Activated CD4-positive, alpha-beta T cell treated with anti-CD3 and anti-CD28 coated beads, Interleukin-2, amount 50 U/mL, for 4 hours (primary cell): ENCODE data around the gene OR11H12.
"Not testable (repeated sequence)": the region's sequence is repeated elsewhere in the genome, so short reads cannot be mapped to it uniquely, and the experiment has no call there.

ENCODE experiments used
- DNase-seq, 2 experiments: peaks; one replicate each; pipeline ENCODE4 v3.0.0-alpha.2; 2020

Gene OR11H12, protein sequence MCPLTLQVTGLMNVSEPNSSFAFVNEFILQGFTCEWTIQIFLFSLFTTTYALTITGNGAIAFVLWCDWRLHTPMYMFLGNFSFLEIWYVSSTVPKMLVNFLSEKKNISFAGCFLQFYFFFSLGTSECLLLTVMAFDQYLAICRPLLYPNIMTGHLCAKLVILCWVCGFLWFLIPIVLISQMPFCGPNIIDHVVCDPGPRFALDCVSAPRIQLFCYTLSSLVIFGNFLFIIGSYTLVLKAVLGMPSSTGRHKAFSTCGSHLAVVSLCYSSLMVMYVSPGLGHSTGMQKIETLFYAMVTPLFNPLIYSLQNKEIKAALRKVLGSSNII

GRCh38 chr14:18600817-18601216, at the start of gene OR11H12:
OR11H12 (plus strand) TSS chr14:18601117; CDS start chr14:18601117, 0 bp downstream.
- not testable (repeated sequence) for DNase-seq

- not testable (repeated sequence) for DNase-seq
Measured at GRCh38 chr14:18582908-18583307, 18.0 kb upstream of the OR11H12 start.

DNA sequence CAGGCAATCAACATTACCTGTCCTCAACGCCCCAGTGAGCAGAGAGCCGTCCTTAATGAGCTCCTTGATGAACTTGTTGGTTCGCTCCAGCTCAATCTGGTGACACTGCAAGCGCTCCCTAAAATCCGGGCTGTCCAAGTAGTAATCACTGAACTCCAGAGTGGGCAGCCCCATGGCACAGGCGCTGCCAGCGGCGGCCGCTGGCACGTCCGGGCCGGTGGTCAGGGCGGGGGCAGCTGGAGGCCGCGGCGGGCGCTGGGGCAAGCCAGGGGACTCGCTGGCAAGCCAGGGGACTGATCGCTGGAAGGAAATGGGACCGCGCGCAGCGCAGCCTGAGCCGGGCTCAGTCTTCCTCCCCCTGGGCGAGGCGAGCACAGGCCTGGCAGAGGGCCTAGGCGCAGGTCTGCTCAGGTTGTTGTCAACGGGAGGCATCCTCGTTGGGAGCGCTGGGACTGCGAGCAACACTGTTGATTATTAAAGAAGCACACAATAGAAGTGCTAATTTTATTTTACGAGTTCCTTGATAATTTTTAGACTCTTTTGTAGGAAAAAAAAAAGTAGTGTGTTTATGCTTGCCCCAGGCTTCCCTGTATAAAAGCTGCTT, 25.8 kb downstream of the OR11H12 start:
- not testable (repeated sequence) for DNase-seq

GRCh38 chr14:18636066-18636465, 35.1 kb downstream of the OR11H12 start:
- not testable (repeated sequence) for DNase-seq

- DNase-seq: not testable (repeated sequence)
Measured at GRCh38 chr14:18638032-18638431, 37.1 kb downstream of the OR11H12 start.

DNA sequence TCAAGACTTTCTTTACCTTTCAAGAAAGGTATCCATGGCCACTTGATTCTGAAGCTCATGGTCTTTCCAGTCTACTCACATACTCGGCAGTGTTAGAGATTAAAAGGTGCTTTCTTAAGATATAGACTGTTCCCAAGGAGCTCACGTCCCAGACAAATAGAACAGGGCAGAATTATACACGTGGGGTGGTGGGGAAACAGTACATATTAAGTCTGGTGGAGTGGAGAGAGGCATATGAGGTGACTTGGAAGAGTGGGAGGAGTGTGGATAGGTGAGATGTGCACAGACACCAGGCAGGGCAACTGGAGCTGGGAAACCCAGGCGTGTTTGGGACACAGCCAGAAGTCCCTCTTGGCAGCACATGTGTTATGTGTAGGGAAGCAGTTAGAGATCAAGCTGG, 37.9 kb downstream of the OR11H12 start:
- not testable (repeated sequence) for DNase-seq

DNA sequence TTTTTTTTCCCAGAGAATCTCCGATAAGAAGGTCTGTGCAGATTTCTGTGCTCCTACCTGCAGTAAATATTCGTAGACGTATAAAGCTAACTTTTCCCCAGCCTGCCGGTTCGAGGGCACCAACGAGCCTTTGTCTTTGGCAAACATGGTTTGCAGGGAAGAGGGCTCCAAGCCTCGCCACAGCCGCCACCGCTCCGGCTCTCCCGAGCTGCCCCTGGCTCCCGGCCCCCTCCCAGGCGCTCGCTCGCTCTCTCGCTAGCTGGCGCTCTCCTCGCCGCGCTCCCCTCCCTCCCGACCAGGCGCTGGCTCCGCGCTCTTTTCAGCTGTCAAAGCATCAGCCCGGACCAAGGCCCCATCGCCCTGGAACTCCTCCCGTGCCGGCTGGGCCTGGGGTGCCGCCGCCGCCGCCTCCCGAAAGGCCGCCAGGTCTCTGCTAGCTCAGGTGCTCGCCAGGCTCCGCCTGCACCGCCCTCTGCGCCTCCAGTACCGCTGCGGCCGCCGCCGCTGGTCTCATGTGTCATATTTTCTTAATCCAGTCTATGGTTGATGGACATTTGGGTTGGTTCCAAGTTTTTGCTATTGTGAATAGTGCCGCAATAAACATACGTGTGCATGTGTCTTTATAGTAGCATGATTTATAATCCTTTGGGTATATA, 45.3 kb downstream of the OR11H12 start:
- DNase-seq: not testable (repeated sequence)
